Measurements from ENCODE around the gene CRHR1.
"Not testable (repeated sequence)": the region's sequence is repeated elsewhere in the genome, so short reads cannot be mapped to it uniquely, and the experiment has no call there.

The CRHR1 gene

GRCh38 chr17:45847101-45847500 lies 63.0 kb downstream of the CRHR1 start:
- no peak for DNase-seq

- no peak for DNase-seq
Observed at GRCh38 chr17:45847747-45848146, 63.6 kb downstream of the CRHR1 start.

GRCh38 chr17:45848405-45848804 lies 64.3 kb downstream of the CRHR1 start:
- DNase-seq: no peak

GRCh38 chr17:45848868-45849535 lies 64.9 kb downstream of the CRHR1 start:
- DNase-seq: no peak

- DNase-seq: no peak
Observed at GRCh38 chr17:45849536-45849990, 65.4 kb downstream of the CRHR1 start.

GRCh38 chr17:45850011-45850410 lies 65.9 kb downstream of the CRHR1 start:
- DNase-seq: no peak

- no peak for DNase-seq
Observed at GRCh38 chr17:45850468-45850867, 66.3 kb downstream of the CRHR1 start.

- no peak for DNase-seq
Observed at GRCh38 chr17:45851022-45851421, 66.9 kb downstream of the CRHR1 start.

GRCh38 chr17:45851464-45851863 lies 67.3 kb downstream of the CRHR1 start:
- DNase-seq: no peak

- DNase-seq: no peak
Observed at GRCh38 chr17:45851873-45852272, 67.8 kb downstream of the CRHR1 start.

GRCh38 chr17:45852535-45853297 lies 68.6 kb downstream of the CRHR1 start:
- peak; percentile 26 to 52 for DNase-seq

GRCh38 chr17:45854209-45854608 lies 70.1 kb downstream of the CRHR1 start:
- DNase-seq: no peak

- DNase-seq: no peak
Observed at GRCh38 chr17:45855691-45856336, 71.7 kb downstream of the CRHR1 start.

- DNase-seq: no peak
Observed at GRCh38 chr17:45857977-45858708, 74.0 kb downstream of the CRHR1 start.

GRCh38 chr17:45861165-45861564 lies 77.0 kb downstream of the CRHR1 start:
- no peak for DNase-seq

- not testable (repeated sequence) for DNase-seq
Observed at GRCh38 chr17:45862127-45862526, 78.0 kb downstream of the CRHR1 start.

GRCh38 chr17:45863857-45864654 lies 79.9 kb downstream of the CRHR1 start:
- DNase-seq: no peak

GRCh38 chr17:45867171-45867570 lies 83.1 kb downstream of the CRHR1 start:
- DNase-seq: no peak

- no peak for DNase-seq
Observed at GRCh38 chr17:45867702-45868101, 83.6 kb downstream of the CRHR1 start.

- DNase-seq: no peak
Observed at GRCh38 chr17:45868276-45868675, 84.2 kb downstream of the CRHR1 start.

- DNase-seq: no peak
Observed at GRCh38 chr17:45869676-45870341, 85.7 kb downstream of the CRHR1 start.
